Suprapubic skin (tissue), 3 donors: ENCODE results near the gene TFAP2A.

Experiments
- POLR2AphosphoS5 ChIP-seq, 3 donors: sonication (generic); formaldehyde crosslinking; IDR thresholded peaks; one replicate each; pipeline ENCODE4 v1.6.1; 2017; ENCODE audit warnings: antibody characterized with exemption in 3 of 3
- TF ChIP-seq, protein P1 (sequence below), 2 donors: fragments of 200-600 bp in 1 of 2; fragments of 450-650 bp in 1 of 2; sonication (generic) in 1 of 2; IDR thresholded peaks; one replicate each; pipeline ENCODE4 v1.5.1; 2016 to 2019; ENCODE audit warnings: antibody characterized with exemption in 2 of 2, mild to moderate bottlenecking in 1 of 2, moderate library complexity in 1 of 2

DNA sequence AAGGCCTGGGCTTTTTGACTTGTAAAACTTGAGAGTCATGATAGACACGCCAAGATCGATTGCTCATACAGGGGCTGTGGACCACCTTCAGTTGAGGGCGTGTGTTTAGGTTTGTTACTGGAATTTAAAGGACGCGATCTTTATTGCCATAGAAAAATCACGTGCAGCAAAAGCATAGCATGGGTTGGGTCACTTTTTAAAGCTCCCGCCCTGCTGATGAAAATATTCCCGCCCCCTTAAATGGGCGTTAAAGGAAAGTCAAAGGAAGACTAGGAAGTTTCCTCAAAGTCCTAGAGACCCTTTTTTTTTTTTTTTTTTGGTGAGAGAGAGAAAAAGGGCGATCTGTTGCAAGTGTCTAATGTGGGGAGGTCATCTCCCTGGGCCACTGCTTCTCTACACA lies 23.1 kb downstream of the TFAP2A start:
- TF ChIP-seq, protein P1, sequence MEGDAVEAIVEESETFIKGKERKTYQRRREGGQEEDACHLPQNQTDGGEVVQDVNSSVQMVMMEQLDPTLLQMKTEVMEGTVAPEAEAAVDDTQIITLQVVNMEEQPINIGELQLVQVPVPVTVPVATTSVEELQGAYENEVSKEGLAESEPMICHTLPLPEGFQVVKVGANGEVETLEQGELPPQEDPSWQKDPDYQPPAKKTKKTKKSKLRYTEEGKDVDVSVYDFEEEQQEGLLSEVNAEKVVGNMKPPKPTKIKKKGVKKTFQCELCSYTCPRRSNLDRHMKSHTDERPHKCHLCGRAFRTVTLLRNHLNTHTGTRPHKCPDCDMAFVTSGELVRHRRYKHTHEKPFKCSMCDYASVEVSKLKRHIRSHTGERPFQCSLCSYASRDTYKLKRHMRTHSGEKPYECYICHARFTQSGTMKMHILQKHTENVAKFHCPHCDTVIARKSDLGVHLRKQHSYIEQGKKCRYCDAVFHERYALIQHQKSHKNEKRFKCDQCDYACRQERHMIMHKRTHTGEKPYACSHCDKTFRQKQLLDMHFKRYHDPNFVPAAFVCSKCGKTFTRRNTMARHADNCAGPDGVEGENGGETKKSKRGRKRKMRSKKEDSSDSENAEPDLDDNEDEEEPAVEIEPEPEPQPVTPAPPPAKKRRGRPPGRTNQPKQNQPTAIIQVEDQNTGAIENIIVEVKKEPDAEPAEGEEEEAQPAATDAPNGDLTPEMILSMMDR (IDR thresholded peaks at IDR 0.05) = no peak
- no peak for TF ChIP-seq POLR2AphosphoS5 (IDR thresholded peaks at IDR 0.05)
